ENCODE data around the gene GMPR.
A peak's percentile ranks its signal among the peaks of the same experiment; 100 is the strongest.
"Not testable (repeated sequence)": the region's sequence is repeated elsewhere in the genome, so short reads cannot be mapped to it uniquely, and the experiment has no call there.

GMPR gene

DNA sequence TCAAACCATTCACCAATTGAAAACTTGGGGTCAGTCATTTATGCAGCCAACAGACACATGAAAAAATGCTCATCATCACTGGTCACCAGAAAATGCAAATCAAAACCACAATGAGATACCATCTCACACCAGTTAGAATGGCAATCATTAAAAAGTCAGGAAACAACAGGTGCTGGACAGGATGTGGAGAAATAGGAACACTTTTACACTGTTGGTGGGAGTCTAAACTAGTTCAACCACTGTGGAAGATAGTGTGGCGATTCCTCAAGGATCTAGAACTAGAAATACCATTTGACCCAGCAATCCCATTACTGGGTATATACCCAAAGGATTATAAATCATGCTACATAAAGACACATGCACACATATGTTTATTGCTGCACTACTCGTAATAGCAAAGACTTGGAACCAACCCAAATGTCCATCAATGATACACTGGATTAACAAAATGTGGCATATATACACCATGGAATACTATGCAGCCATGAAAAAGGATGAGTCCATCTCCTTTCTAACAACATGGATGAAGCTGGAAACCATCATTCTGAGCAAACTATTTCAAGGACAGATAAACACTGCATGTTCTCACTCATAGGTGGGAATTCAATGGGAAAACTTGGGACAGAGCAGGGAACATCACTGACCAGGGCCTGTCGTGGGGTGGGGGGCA is 13.2 kb upstream of the GMPR start:
- H3K36me3 ChIP-seq (ENCODE audit: insufficient read depth, low read length); H3K27me3 ChIP-seq (ENCODE audit: insufficient read depth, low read length); H3K79me2 ChIP-seq (ENCODE audit: control insufficient read depth, insufficient read depth, low read length, unreplicated experiment); H3K4me1 ChIP-seq (ENCODE audit: control insufficient read depth, insufficient read depth, low read length, unreplicated experiment); H3K4me3 ChIP-seq (ENCODE audit: low read depth, low read length); H3K27ac ChIP-seq (ENCODE audit: low read depth, low read length); H2AFZ ChIP-seq (ENCODE audit: low read length, unreplicated experiment): not testable (repeated sequence)

DNA sequence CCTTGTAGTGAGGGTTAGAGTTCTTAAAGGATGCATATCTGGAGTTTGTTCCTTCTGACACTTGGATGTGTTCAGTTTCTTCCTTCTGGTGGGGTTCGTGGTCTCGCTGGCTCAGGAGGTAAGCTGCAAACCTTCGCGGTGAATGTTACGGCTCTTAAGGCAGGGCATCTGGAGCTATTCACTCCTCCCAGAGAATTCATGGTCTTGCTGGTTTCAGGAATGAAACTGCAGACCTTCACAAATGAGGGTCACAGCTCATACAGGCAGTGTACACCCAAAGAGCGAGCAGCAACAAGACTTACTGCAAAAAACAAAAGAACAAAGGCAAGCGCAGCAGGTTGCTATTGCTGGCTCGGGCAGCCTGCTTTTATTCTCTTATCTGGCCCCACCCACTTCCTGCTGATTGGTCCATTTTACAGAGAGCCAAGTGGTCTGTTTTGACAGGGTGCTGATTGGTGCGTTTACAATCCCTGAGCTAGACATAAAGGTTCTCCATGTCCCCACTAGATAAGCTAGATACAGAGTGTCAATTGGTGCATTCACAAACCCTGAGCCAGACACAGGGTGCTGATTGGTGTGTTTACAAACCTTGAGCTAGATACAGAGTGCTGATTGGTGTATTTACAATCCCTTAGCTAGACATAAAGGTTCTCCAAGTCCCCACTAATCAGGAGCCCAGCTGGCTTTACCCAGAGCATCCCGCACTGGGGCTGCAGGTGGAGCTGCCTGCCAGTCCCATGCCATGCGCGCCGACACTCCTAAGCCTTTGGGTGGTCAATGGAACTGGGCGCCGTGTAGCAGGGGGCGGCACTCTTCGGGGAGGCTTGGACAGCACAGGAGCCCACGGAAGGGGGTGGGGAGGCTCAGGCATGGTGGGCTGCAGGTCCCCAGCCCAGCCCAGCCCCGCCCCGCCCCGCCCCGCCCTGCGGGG is 12.0 kb upstream of the GMPR start:
- H3K4me3 ChIP-seq (ENCODE audit: low read depth, low read length); H2AFZ ChIP-seq (ENCODE audit: low read length, unreplicated experiment); H3K79me2 ChIP-seq (ENCODE audit: control insufficient read depth, insufficient read depth, low read length, unreplicated experiment); H3K4me1 ChIP-seq (ENCODE audit: control insufficient read depth, insufficient read depth, low read length, unreplicated experiment); H3K27ac ChIP-seq (ENCODE audit: low read depth, low read length); H3K36me3 ChIP-seq (ENCODE audit: insufficient read depth, low read length): not testable (repeated sequence)
- peaks cover 12% of the 10 kb centered on the region; the same call in 1 of the 2 replicates for H3K27me3 ChIP-seq (ENCODE audit: insufficient read depth, low read length)

- H3K4me3 ChIP-seq (ENCODE audit: low read depth, low read length) = no peak overlapping the region
- no peak overlapping the region for H2AFZ ChIP-seq (ENCODE audit: low read length, unreplicated experiment)
- H3K79me2 ChIP-seq (ENCODE audit: control insufficient read depth, insufficient read depth, low read length, unreplicated experiment) = no peaks in the 10 kb centered on the region
- H3K27me3 ChIP-seq (ENCODE audit: insufficient read depth, low read length) = peaks cover 12% of the 10 kb centered on the region; the same call in 1 of the 2 replicates
- H3K27ac ChIP-seq (ENCODE audit: low read depth, low read length) = no peak overlapping the region
- H3K36me3 ChIP-seq (ENCODE audit: insufficient read depth, low read length) = no peaks in the 10 kb centered on the region
- H3K4me1 ChIP-seq (ENCODE audit: control insufficient read depth, insufficient read depth, low read length, unreplicated experiment) = no peaks in the 10 kb centered on the region
These were observed 11.3 kb upstream of the GMPR start for GRCh38 chr6:16227048-16227562.

GRCh38 chr6:16227605-16228004 is 10.8 kb upstream of the GMPR start:
- H3K4me1 ChIP-seq (ENCODE audit: control insufficient read depth, insufficient read depth, low read length, unreplicated experiment) = no peaks in the 10 kb centered on the region
- H3K27me3 ChIP-seq (ENCODE audit: insufficient read depth, low read length) = peaks cover 12% of the 10 kb centered on the region; the same call in 1 of the 2 replicates
- no peaks in the 10 kb centered on the region for H3K36me3 ChIP-seq (ENCODE audit: insufficient read depth, low read length)
- no peak overlapping the region for H3K27ac ChIP-seq (ENCODE audit: low read depth, low read length)
- H2AFZ ChIP-seq (ENCODE audit: low read length, unreplicated experiment) = no peak overlapping the region
- no peak overlapping the region for H3K4me3 ChIP-seq (ENCODE audit: low read depth, low read length)
- no peaks in the 10 kb centered on the region for H3K79me2 ChIP-seq (ENCODE audit: control insufficient read depth, insufficient read depth, low read length, unreplicated experiment)

DNA sequence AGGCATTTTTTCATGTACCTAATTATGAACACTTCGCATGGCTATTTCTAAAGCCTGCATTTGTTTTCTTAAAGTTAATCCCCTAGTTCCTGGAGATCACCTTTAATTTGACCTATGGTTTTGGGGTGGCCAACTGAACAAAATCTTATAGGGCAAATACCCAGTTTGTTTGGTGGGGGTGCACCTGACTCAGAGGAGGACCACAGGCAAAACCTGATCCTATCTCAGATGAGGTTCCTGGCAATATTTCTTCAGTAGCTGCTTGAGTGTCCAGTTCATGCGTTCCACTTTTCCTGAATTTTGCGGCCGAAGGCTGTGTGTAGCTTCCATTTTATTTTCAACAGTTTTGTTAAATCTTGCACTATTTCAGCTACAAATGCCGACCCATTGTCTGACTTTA is 10.3 kb upstream of the GMPR start:
- Histone ChIP-seq H3K27me3 (ENCODE audit: insufficient read depth, low read length) (peaks cover 12% of the 10 kb centered on the region; the same call in 1 of the 2 replicates), H3K4me3 (ENCODE audit: low read depth, low read length) (no peak overlapping the region), H3K27ac (ENCODE audit: low read depth, low read length) (no peak overlapping the region), H2AFZ (ENCODE audit: low read length, unreplicated experiment) (no peak overlapping the region), H3K79me2 (ENCODE audit: control insufficient read depth, insufficient read depth, low read length, unreplicated experiment) (no peaks in the 10 kb centered on the region), H3K4me1 (ENCODE audit: control insufficient read depth, insufficient read depth, low read length, unreplicated experiment) (no peaks in the 10 kb centered on the region), H3K36me3 (ENCODE audit: insufficient read depth, low read length) (no peaks in the 10 kb centered on the region)

- no peak overlapping the region for H2AFZ ChIP-seq (ENCODE audit: low read length, unreplicated experiment)
- no peaks in the 10 kb centered on the region for H3K79me2 ChIP-seq (ENCODE audit: control insufficient read depth, insufficient read depth, low read length, unreplicated experiment)
- H3K4me1 ChIP-seq (ENCODE audit: control insufficient read depth, insufficient read depth, low read length, unreplicated experiment) = no peaks in the 10 kb centered on the region
- no peak overlapping the region for H3K4me3 ChIP-seq (ENCODE audit: low read depth, low read length)
- H3K27ac ChIP-seq (ENCODE audit: low read depth, low read length) = no peak overlapping the region
- H3K27me3 ChIP-seq (ENCODE audit: insufficient read depth, low read length) = peaks cover 12% of the 10 kb centered on the region; the same call in 1 of the 2 replicates
- H3K36me3 ChIP-seq (ENCODE audit: insufficient read depth, low read length) = no peaks in the 10 kb centered on the region
These were observed 9.4 kb upstream of the GMPR start for GRCh38 chr6:16228709-16229665.

- no peak overlapping the region for H2AFZ ChIP-seq (ENCODE audit: low read length, unreplicated experiment)
- no peaks in the 10 kb centered on the region for H3K4me1 ChIP-seq (ENCODE audit: control insufficient read depth, insufficient read depth, low read length, unreplicated experiment)
- no peak overlapping the region for H3K27ac ChIP-seq (ENCODE audit: low read depth, low read length)
- H3K4me3 ChIP-seq (ENCODE audit: low read depth, low read length) = no peak overlapping the region
- H3K27me3 ChIP-seq (ENCODE audit: insufficient read depth, low read length) = peaks cover 12% of the 10 kb centered on the region; the same call in 1 of the 2 replicates
- H3K36me3 ChIP-seq (ENCODE audit: insufficient read depth, low read length) = no peaks in the 10 kb centered on the region
- no peaks in the 10 kb centered on the region for H3K79me2 ChIP-seq (ENCODE audit: control insufficient read depth, insufficient read depth, low read length, unreplicated experiment)
These were observed 8.7 kb upstream of the GMPR start for GRCh38 chr6:16229700-16230099.

- Histone ChIP-seq H3K4me1 (ENCODE audit: control insufficient read depth, insufficient read depth, low read length, unreplicated experiment) (peaks cover 2% of the 10 kb centered on the region), H3K4me3 (ENCODE audit: low read depth, low read length) (no peak overlapping the region), H3K79me2 (ENCODE audit: control insufficient read depth, insufficient read depth, low read length, unreplicated experiment) (no peaks in the 10 kb centered on the region), H3K27ac (ENCODE audit: low read depth, low read length) (no peak overlapping the region), H3K27me3 (ENCODE audit: insufficient read depth, low read length) (peaks cover 12% of the 10 kb centered on the region; the same call in 1 of the 2 replicates), H2AFZ (ENCODE audit: low read length, unreplicated experiment) (no peak overlapping the region), H3K36me3 (ENCODE audit: insufficient read depth, low read length) (no peaks in the 10 kb centered on the region)
These were observed 7.4 kb upstream of the GMPR start for GRCh38 chr6:16230953-16231352.

DNA sequence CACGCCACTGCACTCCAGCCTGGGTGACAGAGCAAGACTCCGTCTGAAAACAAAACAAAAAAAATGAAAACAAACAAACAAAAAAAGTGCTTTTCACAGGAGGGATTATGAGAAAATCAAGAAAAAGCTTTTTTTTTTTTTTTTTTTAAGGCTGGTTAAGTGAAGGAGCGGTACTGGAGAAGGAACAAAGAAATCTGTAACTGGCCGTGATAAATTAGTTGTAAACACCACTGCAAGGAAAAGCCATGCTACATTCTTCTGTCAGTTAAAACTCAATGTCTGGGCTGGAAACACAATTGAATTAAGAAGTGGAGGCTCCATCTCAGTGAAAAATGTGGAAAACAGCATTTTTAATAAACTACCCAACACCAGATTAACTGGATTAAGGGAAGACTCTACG is 6.3 kb upstream of the GMPR start:
- no peak overlapping the region for H3K4me3 ChIP-seq (ENCODE audit: low read depth, low read length)
- no peak overlapping the region for H2AFZ ChIP-seq (ENCODE audit: low read length, unreplicated experiment)
- H3K27me3 ChIP-seq (ENCODE audit: insufficient read depth, low read length) = peaks cover 12% of the 10 kb centered on the region; the same call in 1 of the 2 replicates
- H3K79me2 ChIP-seq (ENCODE audit: control insufficient read depth, insufficient read depth, low read length, unreplicated experiment) = no peaks in the 10 kb centered on the region
- no peak overlapping the region for H3K27ac ChIP-seq (ENCODE audit: low read depth, low read length)
- H3K4me1 ChIP-seq (ENCODE audit: control insufficient read depth, insufficient read depth, low read length, unreplicated experiment) = peaks cover 12% of the 10 kb centered on the region
- H3K36me3 ChIP-seq (ENCODE audit: insufficient read depth, low read length) = no peaks in the 10 kb centered on the region

DNA sequence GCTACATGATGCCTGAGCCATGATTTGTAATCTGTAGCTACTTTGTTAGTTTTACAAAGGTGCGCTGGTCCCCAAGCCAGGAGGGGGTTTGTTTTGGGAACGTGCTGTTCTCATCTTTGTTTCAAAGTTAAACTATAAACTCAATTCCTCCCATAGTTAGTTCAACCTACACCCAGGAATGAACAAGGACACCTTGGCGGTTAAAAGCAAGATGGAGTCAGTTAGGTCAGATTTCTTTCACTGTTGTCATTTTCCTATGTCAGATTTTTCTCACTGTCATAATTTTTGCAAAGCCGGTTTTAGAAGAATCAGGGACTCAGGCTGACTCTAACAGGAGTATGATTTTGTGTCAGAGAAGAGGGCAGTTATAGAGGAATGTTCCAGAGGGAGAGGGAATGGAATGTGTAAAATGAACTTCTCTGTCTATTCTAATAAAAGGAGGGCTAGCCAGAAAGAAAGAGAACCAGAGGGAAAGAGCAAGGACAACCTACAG is 2.3 kb upstream of the GMPR start:
- Histone ChIP-seq H3K4me1 (ENCODE audit: control insufficient read depth, insufficient read depth, low read length, unreplicated experiment) (peaks cover 16% of the 10 kb centered on the region), H3K27ac (ENCODE audit: low read depth, low read length) (peak overlapping the region; percentile 49), H3K79me2 (ENCODE audit: control insufficient read depth, insufficient read depth, low read length, unreplicated experiment) (peaks cover 3% of the 10 kb centered on the region), H2AFZ (ENCODE audit: low read length, unreplicated experiment) (peak overlapping the region; percentile 96), H3K27me3 (ENCODE audit: insufficient read depth, low read length) (0 out of 2 replicates have a peak, but pooled peaks cover under 1% of the 10 kb centered on the region), H3K4me3 (ENCODE audit: low read depth, low read length) (peak overlapping the region; percentile 68; the same call in 1 of the 2 replicates), H3K36me3 (ENCODE audit: insufficient read depth, low read length) (no peaks in the 10 kb centered on the region)
